ENCODE measurements around the gene RBFOX1.

Gene RBFOX1

DNA sequence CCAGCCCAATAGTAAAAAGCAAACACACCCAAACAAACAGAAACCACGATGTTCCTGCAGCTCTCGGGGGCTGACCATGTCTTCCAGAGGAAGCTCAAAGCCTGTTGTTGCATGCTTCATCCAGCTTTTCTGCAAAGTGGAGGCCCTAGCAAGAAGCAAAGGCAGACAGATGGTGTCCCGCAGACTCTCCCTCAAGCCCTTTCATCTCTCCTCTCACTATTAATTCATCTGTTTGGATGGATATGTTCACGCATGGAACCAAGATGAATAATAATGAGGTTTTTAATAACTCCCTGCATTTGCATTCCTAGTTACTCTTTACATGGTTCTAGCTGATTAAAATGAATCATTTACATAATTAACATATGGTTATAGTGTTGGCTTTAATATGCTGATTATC is 36.6 kb downstream of the RBFOX1 start:
- TF ChIP-seq, protein P1, sequence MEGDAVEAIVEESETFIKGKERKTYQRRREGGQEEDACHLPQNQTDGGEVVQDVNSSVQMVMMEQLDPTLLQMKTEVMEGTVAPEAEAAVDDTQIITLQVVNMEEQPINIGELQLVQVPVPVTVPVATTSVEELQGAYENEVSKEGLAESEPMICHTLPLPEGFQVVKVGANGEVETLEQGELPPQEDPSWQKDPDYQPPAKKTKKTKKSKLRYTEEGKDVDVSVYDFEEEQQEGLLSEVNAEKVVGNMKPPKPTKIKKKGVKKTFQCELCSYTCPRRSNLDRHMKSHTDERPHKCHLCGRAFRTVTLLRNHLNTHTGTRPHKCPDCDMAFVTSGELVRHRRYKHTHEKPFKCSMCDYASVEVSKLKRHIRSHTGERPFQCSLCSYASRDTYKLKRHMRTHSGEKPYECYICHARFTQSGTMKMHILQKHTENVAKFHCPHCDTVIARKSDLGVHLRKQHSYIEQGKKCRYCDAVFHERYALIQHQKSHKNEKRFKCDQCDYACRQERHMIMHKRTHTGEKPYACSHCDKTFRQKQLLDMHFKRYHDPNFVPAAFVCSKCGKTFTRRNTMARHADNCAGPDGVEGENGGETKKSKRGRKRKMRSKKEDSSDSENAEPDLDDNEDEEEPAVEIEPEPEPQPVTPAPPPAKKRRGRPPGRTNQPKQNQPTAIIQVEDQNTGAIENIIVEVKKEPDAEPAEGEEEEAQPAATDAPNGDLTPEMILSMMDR (IDR thresholded peaks at IDR 0.05; ENCODE audit: low read depth, low read length): no peak
- no peak for DNase-seq
- Histone ChIP-seq H3K4me3 (ENCODE audit: low read depth, low read length) (no peak overlapping the region), H3K36me3 (no peaks in the 10 kb centered on the region), H3K9me3 (no peaks in the 10 kb centered on the region), H3K4me1 (no peaks in the 10 kb centered on the region), H3K27me3 (no peaks in the 10 kb centered on the region)

DNA sequence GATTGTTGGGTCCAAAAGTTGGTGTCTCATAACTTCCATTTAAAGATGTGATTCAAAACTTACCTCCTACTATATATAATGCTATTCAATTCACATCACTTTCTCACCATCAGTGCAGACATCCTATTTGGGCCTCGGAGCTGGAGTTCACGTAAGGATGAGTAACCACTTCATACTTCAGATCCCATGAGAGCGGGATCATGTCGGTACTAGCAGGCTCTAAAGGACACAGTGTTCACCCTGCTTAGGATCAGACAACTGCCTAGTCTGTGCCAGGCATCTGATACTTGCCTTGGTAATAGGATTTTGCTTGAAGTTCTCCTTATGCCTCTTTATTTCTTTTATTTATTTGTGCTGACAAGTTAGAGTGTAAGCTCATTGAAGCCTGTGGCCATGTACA is 39.5 kb downstream of the RBFOX1 start:
- no peaks in the 10 kb centered on the region for H3K27me3 ChIP-seq

DNA sequence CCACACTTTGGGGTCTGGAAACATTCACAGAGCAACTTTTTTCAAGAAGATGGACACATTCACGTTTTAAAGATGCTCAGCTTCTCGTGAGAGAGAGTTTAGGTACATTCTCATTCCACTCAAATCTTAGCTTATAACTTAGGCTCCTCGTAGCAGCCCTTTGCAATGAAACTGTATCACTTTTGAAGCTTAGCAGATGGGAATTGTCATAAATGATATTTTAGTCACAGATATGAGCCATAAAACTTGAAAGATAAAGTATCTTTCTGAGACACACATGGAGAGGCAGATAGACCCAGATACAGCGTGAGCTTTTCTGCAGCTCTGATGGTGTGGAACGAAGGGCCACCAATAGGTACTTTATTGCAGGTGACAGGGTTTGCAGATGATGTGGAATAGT is 41.1 kb downstream of the RBFOX1 start:
- Histone ChIP-seq H3K4me1 (no peaks in the 10 kb centered on the region), H3K4me3 (ENCODE audit: low read depth, low read length) (no peak overlapping the region), H3K9me3 (no peaks in the 10 kb centered on the region; the same call in 1 of the 2 replicates), H3K27me3 (no peaks in the 10 kb centered on the region), H3K36me3 (no peaks in the 10 kb centered on the region)
- no peak for DNase-seq
- TF ChIP-seq, protein P1 (IDR thresholded peaks at IDR 0.05; ENCODE audit: low read depth, low read length): no peak

More for the DNA sequence above, 39.5 kb downstream of the RBFOX1 start:
- DNase-seq: no peak
- TF ChIP-seq, protein P1 (IDR thresholded peaks at IDR 0.05; ENCODE audit: low read depth, low read length): no peak
- Histone ChIP-seq H3K4me3 (ENCODE audit: low read depth, low read length) (no peak overlapping the region), H3K4me1 (no peaks in the 10 kb centered on the region), H3K36me3 (no peaks in the 10 kb centered on the region), H3K9me3 (no peaks in the 10 kb centered on the region; the same call in 1 of the 2 replicates)

DNA sequence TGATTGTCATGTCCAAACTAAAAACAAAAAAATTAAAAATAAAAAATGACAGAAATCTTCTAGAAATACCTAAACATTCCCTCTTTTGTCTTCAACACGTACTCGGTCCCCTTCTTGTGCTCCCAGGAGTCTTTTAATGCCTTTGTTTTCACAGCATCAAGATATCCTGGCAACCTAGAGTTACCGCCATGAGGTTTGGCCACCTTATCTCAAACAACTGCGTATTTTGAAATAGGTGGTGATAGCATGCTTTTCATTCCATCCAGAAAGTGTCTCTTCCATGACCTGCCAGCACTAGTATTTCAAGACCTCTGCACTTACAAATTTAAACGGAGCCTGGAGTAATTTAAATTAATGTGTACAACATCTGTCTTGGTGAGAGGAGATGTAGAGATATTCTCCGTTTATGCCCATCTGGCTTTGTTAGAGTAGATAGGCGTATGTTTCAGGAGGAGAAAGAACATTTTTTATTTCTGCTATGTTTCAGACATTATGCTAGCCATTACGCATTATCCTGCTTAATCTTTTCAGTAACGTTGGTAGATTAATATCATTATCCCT is 42.0 kb downstream of the RBFOX1 start:
- no peaks in the 10 kb centered on the region; the same call in 1 of the 2 replicates for H3K9me3 ChIP-seq
- no peak overlapping the region for H3K4me3 ChIP-seq (ENCODE audit: low read depth, low read length)
- no peaks in the 10 kb centered on the region for H3K4me1 ChIP-seq
- no peaks in the 10 kb centered on the region for H3K27me3 ChIP-seq
- no peak for DNase-seq
- H3K36me3 ChIP-seq: no peaks in the 10 kb centered on the region
- TF ChIP-seq, protein P1 (IDR thresholded peaks at IDR 0.05; ENCODE audit: low read depth, low read length): no peak

DNA sequence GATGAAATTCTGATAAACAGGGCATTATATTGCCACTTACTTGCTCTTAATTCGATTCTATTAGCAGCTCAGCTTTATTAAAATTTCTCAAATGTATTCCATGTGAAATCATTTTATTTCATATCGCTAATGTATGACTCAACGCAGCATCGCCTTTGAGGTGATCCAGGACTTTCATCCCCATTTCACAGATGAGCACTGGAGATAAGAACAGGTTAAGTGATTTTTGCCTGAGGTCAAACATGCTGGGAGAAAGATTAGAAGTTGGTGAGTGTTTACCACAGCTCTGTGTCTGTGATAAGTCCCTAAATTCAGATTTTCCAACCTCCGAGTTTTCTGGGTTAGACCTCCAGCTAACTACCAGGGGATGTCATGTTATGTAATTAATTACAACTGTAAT is 43.6 kb downstream of the RBFOX1 start:
- Histone ChIP-seq H3K4me1 (no peaks in the 10 kb centered on the region), H3K27me3 (no peaks in the 10 kb centered on the region), H3K9me3 (no peaks in the 10 kb centered on the region; the same call in 1 of the 2 replicates), H3K36me3 (no peaks in the 10 kb centered on the region), H3K4me3 (ENCODE audit: low read depth, low read length) (no peak overlapping the region)
- TF ChIP-seq, protein P1 (IDR thresholded peaks at IDR 0.05; ENCODE audit: low read depth, low read length): no peak
- no peak for DNase-seq

DNA sequence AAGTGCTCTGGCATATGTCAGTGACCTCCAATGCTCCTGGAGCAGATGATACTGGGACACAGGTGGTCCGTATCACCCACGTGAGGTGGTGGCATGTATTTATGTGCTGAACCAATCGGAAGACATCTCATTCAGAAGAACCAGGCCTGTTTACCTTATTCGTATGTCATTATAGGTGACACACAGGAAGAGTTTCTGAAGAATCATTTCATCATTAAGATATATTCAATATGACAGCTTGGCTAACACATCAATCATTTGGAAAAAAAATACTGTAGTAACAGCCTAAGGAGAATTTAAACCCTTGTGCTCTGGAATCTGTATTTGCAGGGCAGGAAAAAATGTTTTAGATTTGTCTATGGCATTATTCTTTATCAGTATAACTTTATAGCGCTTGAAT is 44.6 kb downstream of the RBFOX1 start:
- Histone ChIP-seq H3K4me3 (ENCODE audit: low read depth, low read length) (no peak overlapping the region), H3K9me3 (no peaks in the 10 kb centered on the region; the same call in 1 of the 2 replicates), H3K4me1 (no peaks in the 10 kb centered on the region), H3K36me3 (no peaks in the 10 kb centered on the region), H3K27me3 (no peaks in the 10 kb centered on the region)
- no peak for DNase-seq
- TF ChIP-seq, protein P1 (IDR thresholded peaks at IDR 0.05; ENCODE audit: low read depth, low read length): no peak

Measured in BE2C (cell line).